HS-5 (cell line): ENCODE results near the gene KYAT1.

Experiments
- DNase-seq: peaks from one replicate; pipeline ENCODE4 v3.0.0-alpha.2; 2012; ENCODE audit warnings: low read depth

Gene KYAT1

GRCh38 chr9:128881884-128882676, at the start of gene KYAT1, which contains the start of gene LRRC8A:
Gene KYAT1, minus strand, starts transcription at chr9:128881950. Its CDS starts 36,545 bp downstream, at chr9:128845405.
Gene LRRC8A, plus strand, starts transcription at chr9:128882133. Its CDS starts 25,032 bp downstream, at chr9:128907165.
- DNase-seq: peak; percentile 79

DNA sequence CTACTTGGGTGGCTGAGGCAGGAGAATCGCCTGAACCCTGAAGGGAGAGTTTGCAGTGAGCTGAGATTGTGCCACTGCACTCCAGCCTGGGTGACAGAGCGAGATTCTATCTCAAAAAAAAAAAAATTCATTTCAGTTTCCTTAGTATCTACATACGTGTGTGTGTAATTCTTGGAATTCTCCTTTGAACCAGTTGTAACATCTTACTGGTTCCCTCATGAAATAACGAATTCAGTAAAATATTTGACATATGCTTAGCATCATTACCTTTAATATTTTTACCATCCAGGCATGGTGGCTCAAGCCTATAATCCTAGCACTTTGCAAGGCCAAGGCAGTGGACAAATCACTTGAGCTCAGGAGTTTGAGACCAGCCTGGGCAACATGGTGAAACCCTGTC, 47.8 kb upstream of the KYAT1 start:
- DNase-seq: no peak

DNA sequence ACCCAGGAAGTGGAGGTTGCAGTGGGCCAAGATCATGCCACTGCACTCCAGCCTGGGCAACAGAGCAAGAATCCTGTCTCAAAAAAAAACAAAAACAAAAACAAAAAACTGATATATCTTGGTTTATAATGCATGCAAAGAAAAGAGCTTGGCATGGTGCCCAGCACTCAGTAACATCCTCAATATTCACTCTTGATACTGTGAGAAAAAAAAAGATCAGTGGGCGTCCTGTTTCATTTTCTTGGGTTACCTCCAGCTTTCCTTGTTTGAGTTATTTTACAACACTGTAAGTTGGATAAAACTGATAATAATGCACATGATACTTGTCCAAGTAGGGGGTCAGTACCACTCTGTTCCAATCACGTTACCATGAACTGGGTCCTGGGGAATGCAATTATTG, 46.9 kb upstream of the KYAT1 start:
- no peak for DNase-seq

- DNase-seq: no peak
Measured at GRCh38 chr9:128927731-128928411, 46.1 kb upstream of the KYAT1 start.

DNA sequence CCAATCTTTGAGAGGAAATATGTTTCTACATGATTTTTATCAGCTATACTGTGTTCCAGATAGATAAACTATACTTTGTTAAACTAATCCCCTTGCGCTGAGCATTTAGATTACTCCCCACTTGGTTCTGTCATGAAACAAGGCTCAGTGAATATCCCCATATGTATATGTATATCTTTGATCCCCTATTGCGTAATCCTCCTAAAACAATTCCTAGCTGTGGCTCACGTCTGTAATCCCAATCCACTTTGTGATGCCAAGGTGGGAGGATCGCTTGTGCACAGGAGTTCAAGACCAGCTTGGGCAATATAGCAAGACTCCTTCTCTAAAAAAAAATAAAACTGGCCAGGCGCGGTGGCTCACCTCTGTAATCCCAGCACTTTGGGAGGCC, 41.7 kb upstream of the KYAT1 start:
- no peak for DNase-seq

GRCh38 chr9:128921881-128922763, 40.4 kb upstream of the KYAT1 start:
- DNase-seq: no peak

GRCh38 chr9:128920381-128921058, 38.8 kb upstream of the KYAT1 start, which contains the start of gene PHYHD1:
Gene PHYHD1, plus strand, starts transcription at chr9:128920982. Its CDS starts 1,342 bp downstream, at chr9:128922324.
- DNase-seq: peak; percentile 36

DNA sequence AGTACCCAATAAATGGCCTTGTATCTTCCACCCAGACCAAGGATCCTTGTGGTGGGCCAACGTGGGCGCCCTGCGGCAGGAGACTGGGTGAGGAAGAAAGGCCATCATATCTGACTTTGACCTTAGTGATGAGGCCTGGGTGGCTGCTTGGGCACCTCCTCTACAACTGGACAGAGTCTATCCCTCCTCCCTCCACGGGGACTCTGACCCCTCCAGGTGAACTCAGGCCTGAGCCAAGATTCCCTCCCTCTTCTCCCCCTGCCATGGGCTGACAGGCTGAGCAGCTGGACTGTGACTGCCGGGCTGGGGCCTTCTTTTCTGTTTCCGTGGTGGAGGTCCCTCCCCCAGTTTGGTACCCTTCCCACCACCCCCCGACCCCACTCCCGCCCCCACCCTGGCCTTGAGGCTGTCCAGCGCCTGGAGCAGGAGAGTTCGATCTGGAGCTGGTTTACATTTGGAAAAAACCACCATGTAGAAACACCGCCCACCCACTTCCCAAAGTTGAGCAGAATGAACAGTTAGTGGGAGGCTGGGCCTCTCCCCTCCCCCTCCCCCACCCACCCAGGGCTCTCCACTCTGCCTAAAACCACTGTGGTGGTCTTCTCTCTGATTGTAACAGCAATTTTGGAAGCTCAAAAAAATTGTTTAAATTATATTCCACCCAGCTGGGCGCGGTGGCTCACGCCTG, 37.8 kb upstream of the KYAT1 start:
- DNase-seq: no peak

GRCh38 chr9:128918921-128919320, 37.2 kb upstream of the KYAT1 start:
- DNase-seq: no peak

DNA sequence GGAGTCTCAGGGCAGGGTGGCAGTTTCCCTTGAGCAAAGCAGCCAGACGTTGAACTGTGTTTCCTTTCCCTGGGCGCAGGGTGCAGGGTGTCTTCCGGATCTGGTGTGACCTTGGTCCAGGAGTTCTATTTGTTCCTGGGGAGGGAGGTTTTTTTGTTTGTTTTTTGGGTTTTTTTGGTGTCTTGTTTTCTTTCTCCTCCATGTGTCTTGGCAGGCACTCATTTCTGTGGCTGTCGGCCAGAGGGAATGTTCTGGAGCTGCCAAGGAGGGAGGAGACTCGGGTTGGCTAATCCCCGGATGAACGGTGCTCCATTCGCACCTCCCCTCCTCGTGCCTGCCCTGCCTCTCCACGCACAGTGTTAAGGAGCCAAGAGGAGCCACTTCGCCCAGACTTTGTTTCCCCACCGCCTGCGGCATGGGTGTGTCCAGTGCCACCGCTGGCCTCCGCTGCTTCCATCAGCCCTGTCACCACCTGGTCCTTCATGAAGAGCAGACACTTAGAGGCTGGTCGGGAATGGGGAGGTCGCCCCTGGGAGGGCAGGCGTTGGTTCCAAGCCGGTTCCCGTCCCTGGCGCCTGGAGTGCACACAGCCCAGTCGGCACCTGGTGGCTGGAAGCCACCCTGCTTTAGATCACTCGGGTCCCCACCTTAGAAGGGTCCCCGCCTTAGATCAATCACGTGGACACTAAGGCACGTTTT, 35.5 kb upstream of the KYAT1 start:
- DNase-seq: no peak

DNA sequence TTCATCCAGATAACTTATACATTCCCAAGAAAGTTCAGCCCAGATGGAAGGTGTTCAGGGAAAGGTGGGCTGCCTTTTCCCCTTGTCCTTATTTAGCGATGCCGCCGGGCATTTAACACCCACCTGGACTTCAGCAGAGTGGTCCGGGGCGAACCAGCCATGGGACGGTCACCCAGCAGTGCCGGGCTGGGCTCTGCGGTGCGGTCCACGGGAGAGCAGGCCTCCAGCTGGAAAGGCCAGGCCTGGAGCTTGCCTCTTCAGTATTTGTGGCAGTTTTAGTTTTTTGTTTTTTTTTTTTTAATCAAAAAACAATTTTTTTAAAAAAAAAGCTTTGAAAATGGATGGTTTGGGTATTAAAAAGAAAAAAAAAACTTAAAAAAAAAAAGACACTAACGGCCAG, 35.0 kb upstream of the KYAT1 start:
- DNase-seq: no peak

DNA sequence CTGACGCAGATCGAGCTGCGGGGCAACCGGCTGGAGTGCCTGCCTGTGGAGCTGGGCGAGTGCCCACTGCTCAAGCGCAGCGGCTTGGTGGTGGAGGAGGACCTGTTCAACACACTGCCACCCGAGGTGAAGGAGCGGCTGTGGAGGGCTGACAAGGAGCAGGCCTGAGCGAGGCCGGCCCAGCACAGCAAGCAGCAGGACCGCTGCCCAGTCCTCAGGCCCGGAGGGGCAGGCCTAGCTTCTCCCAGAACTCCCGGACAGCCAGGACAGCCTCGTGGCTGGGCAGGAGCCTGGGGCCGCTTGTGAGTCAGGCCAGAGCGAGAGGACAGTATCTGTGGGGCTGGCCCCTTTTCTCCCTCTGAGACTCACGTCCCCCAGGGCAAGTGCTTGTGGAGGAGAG, 34.5 kb upstream of the KYAT1 start:
- DNase-seq: no peak

GRCh38 chr9:128913995-128914772, 32.4 kb upstream of the KYAT1 start:
- DNase-seq: no peak

DNA sequence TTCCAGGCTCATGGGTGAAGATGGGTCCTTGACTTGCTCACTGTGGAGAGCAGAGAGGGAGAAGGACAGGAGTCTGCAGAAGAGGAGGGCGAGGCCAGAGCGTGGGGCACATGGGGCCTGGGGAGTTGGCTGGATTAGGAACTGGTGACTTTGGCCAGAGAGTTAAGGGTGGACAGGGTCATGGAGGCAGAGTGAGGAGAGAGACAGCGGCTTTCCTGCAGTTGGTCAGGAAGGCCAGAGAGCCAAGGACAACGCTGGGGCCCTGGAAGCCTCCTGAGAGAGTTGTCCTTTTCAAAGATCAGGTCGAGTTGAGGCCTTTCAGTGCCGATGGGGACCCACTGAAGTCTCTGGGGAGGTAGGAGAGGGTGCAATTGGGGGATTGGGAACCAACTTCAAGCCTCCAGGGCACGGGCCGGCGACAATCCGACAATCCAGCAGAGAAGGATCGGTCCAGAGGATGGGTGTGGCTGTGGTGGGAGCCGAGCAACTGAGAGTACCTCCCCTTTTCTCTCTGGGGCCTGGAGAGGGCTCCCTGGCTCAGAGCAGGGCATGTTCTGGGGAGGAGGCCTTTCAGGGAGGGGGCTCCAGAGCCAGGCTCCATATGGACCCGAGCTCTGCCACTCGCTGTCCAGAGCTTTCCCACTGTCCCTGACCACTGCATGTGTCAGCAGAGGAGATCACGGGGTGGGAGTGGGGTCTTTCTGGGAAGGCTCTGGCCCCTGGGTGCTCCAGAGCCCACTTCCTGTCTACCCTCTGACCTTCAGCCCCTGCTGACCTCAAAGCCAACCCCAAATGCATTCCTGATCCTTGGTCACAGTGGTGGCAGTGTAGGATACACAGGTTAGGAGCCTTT, 31.5 kb upstream of the KYAT1 start:
- no peak for DNase-seq

- DNase-seq: peak; percentile 80
Measured at GRCh38 chr9:128912270-128912853, 30.6 kb upstream of the KYAT1 start.

DNA sequence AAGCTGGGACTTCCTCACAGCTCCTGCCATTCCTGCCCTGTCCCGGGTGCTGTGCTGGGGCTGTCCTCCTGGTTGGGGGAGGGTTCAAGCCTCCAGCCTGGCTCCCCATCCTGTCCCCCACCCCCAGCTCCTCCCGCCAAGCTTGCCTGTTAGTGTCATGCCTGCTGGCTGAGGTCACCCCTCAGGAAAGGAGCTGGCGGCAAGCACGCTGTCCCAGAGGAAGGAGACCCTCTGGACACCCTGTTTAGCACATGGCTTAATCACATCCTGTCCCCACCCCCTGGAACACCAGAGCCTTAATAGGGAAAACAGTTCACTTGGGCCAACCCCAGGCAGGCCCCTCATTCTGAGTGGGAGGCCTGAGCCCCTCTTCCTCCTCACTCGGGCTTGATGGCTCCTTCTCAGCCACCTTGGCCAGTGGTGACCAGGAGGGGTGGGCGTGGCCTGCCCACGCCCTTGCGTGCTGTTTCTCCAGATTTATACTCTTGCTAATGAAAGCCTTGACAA, 29.8 kb upstream of the KYAT1 start:
- DNase-seq: peak; percentile 53

GRCh38 chr9:128910906-128911305, 29.2 kb upstream of the KYAT1 start:
- no peak for DNase-seq

GRCh38 chr9:128909859-128910258, 28.1 kb upstream of the KYAT1 start:
- no peak for DNase-seq
